HepG2 (cell line): ENCODE results near the gene MSMO1. TPM values are rescaled to one million over a fixed set of nuclear protein-coding genes. Genes with fewer than 3 reads are reported as not detected.

Source experiments
- ATAD3A ChIP-seq: sonication (generic); formaldehyde crosslinking; IDR thresholded peaks from 2 replicates; pipeline ENCODE4 v1.4.0; 2020; ENCODE audit warnings: missing genetic modification reagents
- CBX1 ChIP-seq: IDR thresholded peaks from one replicate; pipeline ENCODE4 v1.6.1; 2016; ENCODE audit warnings: antibody characterized with exemption, low read depth
- CBX5 ChIP-seq: sonication (generic); formaldehyde crosslinking; IDR thresholded peaks from 2 replicates; pipeline ENCODE4 v1.4.0; 2020; ENCODE audit warnings: missing genetic modification reagents, borderline replicate concordance
- HDAC6 ChIP-seq: fragments of 200-600 bp; sonication (generic); IDR thresholded peaks from 2 replicates; pipeline ENCODE4 v1.7.0; 2017; ENCODE audit warnings: mild to moderate bottlenecking, antibody characterized with exemption, low read length, low read depth
- NAIF1 ChIP-seq: sonication (generic); formaldehyde crosslinking; IDR thresholded peaks from 2 replicates; pipeline ENCODE4 v1.5.0; 2020; ENCODE audit warnings: mild to moderate bottlenecking, missing genetic modification reagents, borderline replicate concordance
- PRMT3 ChIP-seq: sonication (generic); formaldehyde crosslinking; IDR thresholded peaks from 2 replicates; pipeline ENCODE4 v1.8.1; 2022; ENCODE audit warnings: low read depth, mild to moderate bottlenecking, moderate library complexity, missing genetic modification reagents, borderline replicate concordance
- SIN3A ChIP-seq: IDR thresholded peaks from 2 replicates; pipeline ENCODE4 v1.6.1; 2011; ENCODE audit warnings: low read depth, mild to moderate bottlenecking, control low read depth, low read length, borderline replicate concordance
- SNAI1 ChIP-seq: sonication (generic); formaldehyde crosslinking; IDR thresholded peaks from 2 replicates; pipeline ENCODE4 v1.5.0; 2020; ENCODE audit warnings: mild to moderate bottlenecking, missing genetic modification reagents, borderline replicate concordance
- TBX2 ChIP-seq: sonication (generic); formaldehyde crosslinking; IDR thresholded peaks from 2 replicates; pipeline ENCODE4 v1.5.0; 2020; ENCODE audit warnings: missing genetic modification reagents, mild to moderate bottlenecking, borderline replicate concordance
- THYN1 ChIP-seq: sonication (generic); formaldehyde crosslinking; IDR thresholded peaks from 2 replicates; pipeline ENCODE4 v1.8.1; 2023; ENCODE audit warnings: low read depth, mild to moderate bottlenecking, moderate library complexity, missing genetic modification reagents, borderline replicate concordance
- TOE1 ChIP-seq: sonication (generic); formaldehyde crosslinking; IDR thresholded peaks from 2 replicates; pipeline ENCODE4 v1.4.0; 2020; ENCODE audit warnings: mild to moderate bottlenecking, missing genetic modification reagents
- ZBTB42 ChIP-seq: sonication (generic); formaldehyde crosslinking; IDR thresholded peaks from 2 replicates; pipeline ENCODE4 v1.5.0; 2020; ENCODE audit warnings: mild to moderate bottlenecking, missing genetic modification reagents
- ZNF225 ChIP-seq: sonication (generic); formaldehyde crosslinking; IDR thresholded peaks from 2 replicates; pipeline ENCODE4 v1.4.0; 2020; ENCODE audit warnings: mild to moderate bottlenecking, missing genetic modification reagents
- ZNF7 ChIP-seq: IDR thresholded peaks from 2 replicates; pipeline ENCODE4 v1.6.1; 2016; ENCODE audit warnings: missing biosample characterization, missing genetic modification reagents
- polyA plus RNA-seq, 8 experiments: library from polyadenylated mRNA; depleted of rRNA in 3 of 8; stranded (reverse) in 7 of 8; unstranded in 1 of 8; fragments of >200 nt; fragmentation: Illumina TruSeq in 4 of 8; extraction: Trizol in 4 of 8; gene quantifications; 2 replicates each; pipeline versions ENCODE4 v1.2.1 to v1.2.3, GENCODE V29; 2011 to 2016; ENCODE audit warnings: low read depth in 4 of 8, missing spikeins in 1 of 8, mixed read lengths in 1 of 8; ENCODE audit not compliant: insufficient read depth in 1 of 8
- total RNA-seq, 5 experiments: library from RNA; depleted of rRNA; stranded (reverse); fragments of >200 nt; fragmentation: Illumina TruSeq; extraction: Trizol; gene quantifications; 2 replicates each; pipeline ENCODE4 v1.2.3, GENCODE V29; 2016; ENCODE audit warnings: low read depth in 1 of 5
- TF ChIP-seq, protein P1 (sequence below): sonication (generic); formaldehyde crosslinking; IDR thresholded peaks from 2 replicates; pipeline ENCODE4 v1.8.0; 2022; ENCODE audit warnings: missing genetic modification reagents, mild to moderate bottlenecking, inconsistent platforms, borderline replicate concordance
- TF ChIP-seq, protein P2 (sequence below): sonication (generic); formaldehyde crosslinking; IDR thresholded peaks from 2 replicates; pipeline ENCODE4 v1.9.0; 2022; ENCODE audit warnings: low read depth, missing genetic modification reagents
- TF ChIP-seq, protein P3 (sequence below): sonication (generic); formaldehyde crosslinking; IDR thresholded peaks from 2 replicates; pipeline ENCODE4 v1.4.0; 2020; ENCODE audit warnings: missing genetic modification reagents
- TF ChIP-seq, protein P4 (sequence below): fragments of 450-650 bp; IDR thresholded peaks from 2 replicates; pipeline ENCODE4 v1.6.1; 2017
- TF ChIP-seq, protein P5 (sequence below): sonication (generic); formaldehyde crosslinking; IDR thresholded peaks from 2 replicates; pipeline ENCODE4 v1.8.0; 2022; ENCODE audit warnings: missing genetic modification reagents, mild to moderate bottlenecking, borderline replicate concordance
- TF ChIP-seq, protein P6 (sequence below): sonication (generic); formaldehyde crosslinking; IDR thresholded peaks from 2 replicates; pipeline ENCODE4 v1.8.1; 2023; ENCODE audit warnings: missing genetic modification reagents, inconsistent platforms, borderline replicate concordance
- TF ChIP-seq, protein P7 (sequence below): sonication (generic); formaldehyde crosslinking; IDR thresholded peaks from 2 replicates; pipeline ENCODE4 v1.4.0; 2020; ENCODE audit warnings: mild to moderate bottlenecking, low read depth, missing genetic modification reagents

The MSMO1 gene
- total and polyA plus RNA-seq, 2 of the 13 experiments (the other 11 are each of a cell fraction or from before 2014, with no cell fraction given) = 98.1 to 216 TPM

DNA sequence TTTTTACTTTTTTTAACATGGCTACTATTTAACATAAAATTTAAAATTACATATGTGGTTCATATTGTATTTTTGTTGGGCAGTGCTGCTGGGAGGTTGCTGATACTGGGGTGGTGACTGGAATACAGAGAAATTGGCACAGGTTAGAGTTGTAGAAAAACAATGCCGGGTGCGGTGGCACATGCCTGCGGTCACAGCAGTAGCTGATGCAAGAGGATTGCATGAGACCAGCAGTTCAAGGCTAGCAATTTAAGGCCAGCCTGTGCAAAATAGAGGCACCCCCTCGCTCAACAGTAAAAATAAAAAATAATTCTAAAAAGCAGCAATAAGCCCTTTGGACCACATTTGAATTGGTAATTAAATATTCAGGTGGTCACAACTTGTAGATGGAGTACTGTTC is 39.6 kb downstream of the MSMO1 start (continued):
- no peak for TF ChIP-seq ATAD3A
- no peak for TF ChIP-seq HDAC6
- no peak for TF ChIP-seq PRMT3
- TF ChIP-seq, protein P1, sequence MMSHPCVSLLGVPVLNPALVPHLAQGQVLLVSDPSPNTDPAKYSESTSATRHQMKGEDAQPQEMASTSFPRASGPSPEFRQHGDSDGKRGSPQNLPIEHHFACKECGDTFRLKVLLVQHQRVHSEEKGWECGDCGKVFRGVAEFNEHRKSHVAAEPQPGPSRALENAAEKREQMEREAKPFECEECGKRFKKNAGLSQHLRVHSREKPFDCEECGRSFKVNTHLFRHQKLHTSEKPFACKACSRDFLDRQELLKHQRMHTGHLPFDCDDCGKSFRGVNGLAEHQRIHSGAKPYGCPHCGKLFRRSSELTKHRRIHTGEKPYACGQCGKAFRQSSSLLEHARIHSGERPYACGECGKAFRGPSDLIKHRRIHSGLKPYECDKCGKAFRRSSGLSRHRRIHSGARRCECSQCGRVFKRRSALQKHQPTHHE (CRISPR knock-in tag) = no peak
- TF ChIP-seq ZNF225 = no peak
- peak; percentile 44; the same call in 1 of the 2 replicates for TF ChIP-seq CBX5 (CRISPR knock-in tag)
- TF ChIP-seq, protein P2, sequence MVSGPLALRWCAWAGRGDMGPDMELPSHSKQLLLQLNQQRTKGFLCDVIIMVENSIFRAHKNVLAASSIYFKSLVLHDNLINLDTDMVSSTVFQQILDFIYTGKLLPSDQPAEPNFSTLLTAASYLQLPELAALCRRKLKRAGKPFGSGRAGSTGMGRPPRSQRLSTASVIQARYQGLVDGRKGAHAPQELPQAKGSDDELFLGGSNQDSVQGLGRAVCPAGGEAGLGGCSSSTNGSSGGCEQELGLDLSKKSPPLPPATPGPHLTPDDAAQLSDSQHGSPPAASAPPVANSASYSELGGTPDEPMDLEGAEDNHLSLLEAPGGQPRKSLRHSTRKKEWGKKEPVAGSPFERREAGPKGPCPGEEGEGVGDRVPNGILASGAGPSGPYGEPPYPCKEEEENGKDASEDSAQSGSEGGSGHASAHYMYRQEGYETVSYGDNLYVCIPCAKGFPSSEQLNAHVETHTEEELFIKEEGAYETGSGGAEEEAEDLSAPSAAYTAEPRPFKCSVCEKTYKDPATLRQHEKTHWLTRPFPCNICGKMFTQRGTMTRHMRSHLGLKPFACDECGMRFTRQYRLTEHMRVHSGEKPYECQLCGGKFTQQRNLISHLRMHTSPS (CRISPR knock-in tag) = peak; percentile 88
- TF ChIP-seq, protein P3, sequence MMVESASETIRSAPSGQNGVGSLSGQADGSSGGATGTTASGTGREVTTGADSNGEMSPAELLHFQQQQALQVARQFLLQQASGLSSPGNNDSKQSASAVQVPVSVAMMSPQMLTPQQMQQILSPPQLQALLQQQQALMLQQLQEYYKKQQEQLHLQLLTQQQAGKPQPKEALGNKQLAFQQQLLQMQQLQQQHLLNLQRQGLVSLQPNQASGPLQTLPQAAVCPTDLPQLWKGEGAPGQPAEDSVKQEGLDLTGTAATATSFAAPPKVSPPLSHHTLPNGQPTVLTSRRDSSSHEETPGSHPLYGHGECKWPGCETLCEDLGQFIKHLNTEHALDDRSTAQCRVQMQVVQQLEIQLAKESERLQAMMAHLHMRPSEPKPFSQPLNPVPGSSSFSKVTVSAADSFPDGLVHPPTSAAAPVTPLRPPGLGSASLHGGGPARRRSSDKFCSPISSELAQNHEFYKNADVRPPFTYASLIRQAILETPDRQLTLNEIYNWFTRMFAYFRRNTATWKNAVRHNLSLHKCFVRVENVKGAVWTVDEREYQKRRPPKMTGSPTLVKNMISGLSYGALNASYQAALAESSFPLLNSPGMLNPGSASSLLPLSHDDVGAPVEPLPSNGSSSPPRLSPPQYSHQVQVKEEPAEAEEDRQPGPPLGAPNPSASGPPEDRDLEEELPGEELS (CRISPR knock-in tag) = peak; percentile 62
- no peak for TF ChIP-seq SIN3A
- no peak for TF ChIP-seq TOE1 (CRISPR knock-in tag)
- TF ChIP-seq CBX1 = no peak
- no peak for TF ChIP-seq THYN1 (CRISPR knock-in tag)
- TF ChIP-seq ZBTB42 = no peak
- TF ChIP-seq, protein P4, sequence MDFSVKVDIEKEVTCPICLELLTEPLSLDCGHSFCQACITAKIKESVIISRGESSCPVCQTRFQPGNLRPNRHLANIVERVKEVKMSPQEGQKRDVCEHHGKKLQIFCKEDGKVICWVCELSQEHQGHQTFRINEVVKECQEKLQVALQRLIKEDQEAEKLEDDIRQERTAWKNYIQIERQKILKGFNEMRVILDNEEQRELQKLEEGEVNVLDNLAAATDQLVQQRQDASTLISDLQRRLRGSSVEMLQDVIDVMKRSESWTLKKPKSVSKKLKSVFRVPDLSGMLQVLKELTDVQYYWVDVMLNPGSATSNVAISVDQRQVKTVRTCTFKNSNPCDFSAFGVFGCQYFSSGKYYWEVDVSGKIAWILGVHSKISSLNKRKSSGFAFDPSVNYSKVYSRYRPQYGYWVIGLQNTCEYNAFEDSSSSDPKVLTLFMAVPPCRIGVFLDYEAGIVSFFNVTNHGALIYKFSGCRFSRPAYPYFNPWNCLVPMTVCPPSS = no peak
- TF ChIP-seq ZNF7 (CRISPR knock-in tag) = no peak
- TF ChIP-seq, protein P5, sequence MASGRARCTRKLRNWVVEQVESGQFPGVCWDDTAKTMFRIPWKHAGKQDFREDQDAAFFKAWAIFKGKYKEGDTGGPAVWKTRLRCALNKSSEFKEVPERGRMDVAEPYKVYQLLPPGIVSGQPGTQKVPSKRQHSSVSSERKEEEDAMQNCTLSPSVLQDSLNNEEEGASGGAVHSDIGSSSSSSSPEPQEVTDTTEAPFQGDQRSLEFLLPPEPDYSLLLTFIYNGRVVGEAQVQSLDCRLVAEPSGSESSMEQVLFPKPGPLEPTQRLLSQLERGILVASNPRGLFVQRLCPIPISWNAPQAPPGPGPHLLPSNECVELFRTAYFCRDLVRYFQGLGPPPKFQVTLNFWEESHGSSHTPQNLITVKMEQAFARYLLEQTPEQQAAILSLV (CRISPR knock-in tag) = no peak
- no peak for TF ChIP-seq SNAI1 (CRISPR knock-in tag)
- TF ChIP-seq, protein P6, sequence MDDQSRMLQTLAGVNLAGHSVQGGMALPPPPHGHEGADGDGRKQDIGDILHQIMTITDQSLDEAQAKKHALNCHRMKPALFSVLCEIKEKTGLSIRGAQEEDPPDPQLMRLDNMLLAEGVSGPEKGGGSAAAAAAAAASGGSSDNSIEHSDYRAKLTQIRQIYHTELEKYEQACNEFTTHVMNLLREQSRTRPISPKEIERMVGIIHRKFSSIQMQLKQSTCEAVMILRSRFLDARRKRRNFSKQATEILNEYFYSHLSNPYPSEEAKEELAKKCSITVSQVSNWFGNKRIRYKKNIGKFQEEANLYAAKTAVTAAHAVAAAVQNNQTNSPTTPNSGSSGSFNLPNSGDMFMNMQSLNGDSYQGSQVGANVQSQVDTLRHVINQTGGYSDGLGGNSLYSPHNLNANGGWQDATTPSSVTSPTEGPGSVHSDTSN = no peak
- peak; percentile 72; the same call in 1 of the 2 replicates for TF ChIP-seq TBX2
- no peak for TF ChIP-seq NAIF1
- TF ChIP-seq, protein P7, sequence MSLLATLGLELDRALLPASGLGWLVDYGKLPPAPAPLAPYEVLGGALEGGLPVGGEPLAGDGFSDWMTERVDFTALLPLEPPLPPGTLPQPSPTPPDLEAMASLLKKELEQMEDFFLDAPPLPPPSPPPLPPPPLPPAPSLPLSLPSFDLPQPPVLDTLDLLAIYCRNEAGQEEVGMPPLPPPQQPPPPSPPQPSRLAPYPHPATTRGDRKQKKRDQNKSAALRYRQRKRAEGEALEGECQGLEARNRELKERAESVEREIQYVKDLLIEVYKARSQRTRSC (CRISPR knock-in tag) = no peak
